ENCODE results near the gene ZNF18.
"Not testable (repeated sequence)": the region's sequence is repeated elsewhere in the genome, so short reads cannot be mapped to it uniquely, and the experiment has no call there.

Gene ZNF18

GRCh38 chr17:11981862-11982261 lies 15.4 kb downstream of the ZNF18 start:
- no peak for DNase-seq

GRCh38 chr17:11980813-11981212 lies 16.5 kb downstream of the ZNF18 start:
- DNase-seq: no peak

GRCh38 chr17:11979795-11980194 lies 17.5 kb downstream of the ZNF18 start:
- DNase-seq: no peak

- DNase-seq: not testable (repeated sequence)
Observed at GRCh38 chr17:11972741-11973140, 24.5 kb downstream of the ZNF18 start.

GRCh38 chr17:11969565-11969964 lies 27.7 kb downstream of the ZNF18 start:
- no peak for DNase-seq

GRCh38 chr17:11954936-11955335 lies 42.3 kb downstream of the ZNF18 start:
- no peak for DNase-seq

GRCh38 chr17:11953924-11954323 lies 43.4 kb downstream of the ZNF18 start:
- no peak for DNase-seq

- DNase-seq: no peak
Observed at GRCh38 chr17:11952610-11953009, 44.7 kb downstream of the ZNF18 start.

GRCh38 chr17:11950771-11951519 lies 46.3 kb downstream of the ZNF18 start:
- DNase-seq: no peak

GRCh38 chr17:11949571-11949970 lies 47.7 kb downstream of the ZNF18 start:
- not testable (repeated sequence) for DNase-seq

- DNase-seq: no peak
Observed at GRCh38 chr17:11948789-11949188, 48.5 kb downstream of the ZNF18 start.

GRCh38 chr17:11944587-11944986 lies 52.7 kb downstream of the ZNF18 start:
- no peak for DNase-seq

- DNase-seq: no peak
Observed at GRCh38 chr17:11943759-11944347, 53.4 kb downstream of the ZNF18 start.

GRCh38 chr17:11943086-11943485 lies 54.2 kb downstream of the ZNF18 start:
- DNase-seq: not testable (repeated sequence)

- no peak for DNase-seq
Observed at GRCh38 chr17:11940904-11941303, 56.4 kb downstream of the ZNF18 start.

- no peak for DNase-seq
Observed at GRCh38 chr17:11935734-11936406, 61.4 kb downstream of the ZNF18 start.

GRCh38 chr17:11932337-11932898 lies 64.9 kb downstream of the ZNF18 start:
- DNase-seq: no peak

GRCh38 chr17:11928436-11928835 lies 68.8 kb downstream of the ZNF18 start:
- DNase-seq: no peak

Measured in activated T-cell treated with anti-CD3 and anti-CD28 coated beads for 4 hours (primary cell).